Endothelial cell of umbilical vein (primary cell): ENCODE measurements around the gene POU6F2. TPM values are rescaled to one million over a fixed set of nuclear protein-coding genes. Genes with fewer than 3 reads are reported as not detected.

Source experiments
- BruUV-seq: library from RNA; stranded (reverse); fragments of 400-500 nt; replicated peaks from 2 replicates; lab custom pipeline; 2021; lab: Mats Ljungman, UMichigan
- CTCF ChIA-PET: fragments of 300-600, 350-600 bp; sonication (Branson Sonifier 250); formaldehyde crosslinking; loops from one replicate; lab custom pipeline; 2021; ENCODE audit warnings: antibody characterized with exemption, inconsistent platforms; lab: Charles Lee
- POLR2A ChIA-PET: fragments of 300-600, 350-600 bp; sonication (Branson Sonifier 250); formaldehyde crosslinking; loops from one replicate; lab custom pipeline; 2021; ENCODE audit warnings: antibody characterized with exemption, inconsistent platforms; lab: Charles Lee
- DNase-seq: peaks from one replicate; pipeline ENCODE4 v3.0.0-alpha.2; 2011; ENCODE audit warnings: low read depth, low spot score
- FAIRE-seq: peaks from 2 replicates; lab custom pipeline; 2011; peaks lifted over from hg19 to GRCh38; lab: Jason Lieb, UNC
- H2AFZ ChIP-seq: 2 replicates; pipeline ENCODE4 v1.6.0; 2012; ENCODE audit warnings: low read depth, low read length, control low read depth, inconsistent platforms
- H3K27ac ChIP-seq: 2 replicates; pipeline ENCODE4 v1.5.1; 2011; ENCODE audit warnings: low read depth, mild to moderate bottlenecking, control low read depth, low read length, moderate library complexity; ENCODE audit not compliant: insufficient read depth
- H3K27me3 ChIP-seq, 2 experiments: 2 replicates each; pipeline versions ENCODE4 v1.6.0 to v1.6.1; 2011; ENCODE audit warnings: low read length in 2 of 2, mixed read lengths in 1 of 2; ENCODE audit not compliant: control insufficient read depth in 2 of 2, insufficient read depth in 2 of 2
- H3K36me3 ChIP-seq, 2 experiments: 2 replicates in 1 of 2; 3 replicates in 1 of 2; pipeline ENCODE4 v1.5.1; 2011; ENCODE audit warnings: low read length in 2 of 2, mild to moderate bottlenecking in 1 of 2, moderate library complexity in 1 of 2; ENCODE audit not compliant: control insufficient read depth in 2 of 2, insufficient read depth in 2 of 2; ENCODE audit errors: extremely low read depth in 1 of 2
- H3K4me1 ChIP-seq: 3 replicates; pipeline ENCODE4 v1.5.1; 2011; ENCODE audit warnings: mild to moderate bottlenecking, low read length; ENCODE audit not compliant: control insufficient read depth, insufficient read depth; ENCODE audit errors: extremely low read depth
- H3K4me2 ChIP-seq: 2 replicates; pipeline ENCODE4 v1.6.1; 2011; ENCODE audit warnings: low read length, control low read depth, mixed read lengths; ENCODE audit not compliant: insufficient read depth
- H3K4me3 ChIP-seq, 3 experiments: fragments of 200-600 bp in 1 of 3; sonication (generic), shearing (Covaris generic) in 1 of 3; replicated peaks in 1 of 3; 2 replicates each; pipeline ENCODE4 v1.5.1; 2011 to 2016; ENCODE audit warnings: control low read depth in 3 of 3, low read length in 3 of 3, mild to moderate bottlenecking in 2 of 3, inconsistent platforms in 1 of 3, low read depth in 1 of 3, moderate library complexity in 1 of 3; ENCODE audit not compliant: insufficient read depth in 1 of 3
- H3K79me2 ChIP-seq: 2 replicates; pipeline ENCODE4 v1.6.0; 2012; ENCODE audit warnings: low read length, inconsistent platforms; ENCODE audit not compliant: control insufficient read depth, insufficient read depth
- H3K9ac ChIP-seq: replicated peaks from 2 replicates; pipeline ENCODE3; 2011; ENCODE audit warnings: low read length, control low read depth; ENCODE audit not compliant: insufficient read depth; ENCODE audit errors: extremely low read depth
- H3K9me1 ChIP-seq: replicated peaks from 3 replicates; pipeline ENCODE4 v1.6.0; 2011; ENCODE audit warnings: mild to moderate bottlenecking, low read length; ENCODE audit not compliant: control insufficient read depth, insufficient read depth; ENCODE audit errors: extremely low read depth
- H3K9me3 ChIP-seq: replicated peaks from 2 replicates; pipeline ENCODE4 v1.5.1; 2012; ENCODE audit warnings: low read length, inconsistent platforms; ENCODE audit not compliant: control insufficient read depth, insufficient read depth
- H4K20me1 ChIP-seq: replicated peaks from 2 replicates; pipeline ENCODE3; 2011; ENCODE audit warnings: mild to moderate bottlenecking, low read length; ENCODE audit not compliant: control insufficient read depth, insufficient read depth; ENCODE audit errors: extremely low read depth
- CTCF ChIP-seq, 2 donors: IDR thresholded peaks; 1 replicate in 1 of 2; 2 replicates in 1 of 2; pipeline ENCODE4 v1.5.1; 2011; ENCODE audit warnings: low read length in 2 of 2, mild to moderate bottlenecking in 2 of 2, moderate library complexity in 2 of 2, control low read depth in 1 of 2, inconsistent platforms in 1 of 2, low read depth in 1 of 2; ENCODE audit not compliant: insufficient read depth in 1 of 2; ENCODE audit errors: extremely low read depth in 1 of 2
- EZH2 ChIP-seq: IDR thresholded peaks from 2 replicates; pipeline ENCODE4 v1.6.1; 2012; ENCODE audit warnings: borderline replicate concordance, low read depth, mild to moderate bottlenecking, moderate library complexity, low read length, inconsistent platforms; ENCODE audit not compliant: severe bottlenecking
- FOS ChIP-seq: IDR thresholded peaks from 2 replicates; pipeline ENCODE4 v1.6.1; 2011; ENCODE audit warnings: mild to moderate bottlenecking, low read length, moderate library complexity, borderline replicate concordance; ENCODE audit not compliant: insufficient read depth
- GATA2 ChIP-seq: IDR thresholded peaks from 2 replicates; pipeline ENCODE4 v1.7.0; 2011; ENCODE audit warnings: low read depth, mild to moderate bottlenecking, moderate library complexity, mixed read lengths, low read length; ENCODE audit not compliant: insufficient read length, insufficient read depth
- JUN ChIP-seq: IDR thresholded peaks from 2 replicates; pipeline ENCODE4 v1.6.1; 2011; ENCODE audit warnings: borderline replicate concordance, low read depth; ENCODE audit not compliant: insufficient read length, insufficient read depth
- MYC ChIP-seq: IDR thresholded peaks from one replicate; pipeline ENCODE4 v1.6.1; 2011; ENCODE audit warnings: mild to moderate bottlenecking, low read depth, low read length
- POLR2A ChIP-seq: IDR thresholded peaks from 2 replicates; pipeline ENCODE4 v1.6.1; 2012; ENCODE audit warnings: low read depth, mild to moderate bottlenecking, control low read depth, low read length
- POLR2AphosphoS5 ChIP-seq: IDR thresholded peaks from 2 replicates; pipeline ENCODE4 v1.6.1; 2012; ENCODE audit warnings: low read depth, mild to moderate bottlenecking, control low read depth, low read length, moderate library complexity; ENCODE audit not compliant: insufficient read depth
- dilution Hi-C: fragments of 300-500 bp; cut with MboI; formaldehyde crosslinking; loops from one replicate; pipeline ENCODE4 v1.15.0; 2019; ENCODE audit warnings: low sequenced_read_pairs; ENCODE audit not compliant: extremely low pct_ligation_motif_present
- intact Hi-C: fragments of 100-400 bp; cut with micrococcal nuclease; formaldehyde crosslinking; loops from one replicate; pipeline ENCODE4 v1.10.0; 2022
- polyA plus RNA-seq, 4 experiments: library from polyadenylated mRNA; depleted of rRNA in 3 of 4; stranded (reverse) in 3 of 4; unstranded in 1 of 4; fragments of >200 nt; gene quantifications; 2 replicates each; pipeline versions ENCODE4 v1.2.1 to v1.2.3, GENCODE V29; 2011 to 2012; ENCODE audit warnings: missing spikeins in 1 of 4
- total RNA-seq: library from RNA; stranded (reverse); gene quantifications from 2 replicates; pipeline ENCODE4 v1.2.3, GENCODE V29; 2021
- TF ChIP-seq, protein P1 (sequence below): IDR thresholded peaks from 2 replicates; pipeline ENCODE4 v1.6.1; 2011; ENCODE audit not compliant: insufficient read depth, insufficient read length

Gene POU6F2
- total and polyA plus RNA-seq, 2 donors (not counting 3 experiments of a cell fraction or from before 2014, with no cell fraction given), result 0.29 TPM; not detected in 1

DNA sequence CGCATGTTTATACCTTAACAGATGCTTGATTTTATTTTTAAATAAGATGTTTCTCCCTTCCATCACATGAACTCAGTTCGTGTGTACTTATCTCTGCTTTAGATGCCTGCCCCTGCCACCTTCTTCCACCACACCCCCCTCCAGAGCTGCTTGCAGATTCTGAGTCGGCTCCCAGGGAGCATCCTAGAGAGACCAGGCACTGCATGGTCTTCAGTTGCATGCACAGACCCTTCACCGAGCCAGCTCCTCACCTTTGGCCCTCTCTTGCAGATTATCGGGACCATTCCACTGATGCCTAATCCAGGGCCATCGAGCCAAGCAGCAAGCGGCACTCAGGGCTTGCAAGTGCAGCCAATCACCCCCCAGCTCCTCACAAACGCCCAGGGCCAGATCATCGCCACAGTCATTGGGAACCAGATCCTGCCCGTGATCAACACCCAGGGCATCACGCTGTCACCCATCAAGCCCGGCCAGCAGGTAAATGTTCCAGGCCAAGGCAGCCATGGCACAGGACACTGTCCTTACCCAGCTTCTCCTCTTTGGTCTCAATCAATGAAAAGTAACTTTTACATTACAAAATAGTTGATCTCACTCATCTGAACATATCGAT is 455.2 kb downstream of the POU6F2 start:
- Histone ChIP-seq H3K4me3 (no peak overlapping the region), H3K79me2 (no peaks in the 10 kb centered on the region), H4K20me1 (no peaks in the 10 kb centered on the region), H3K4me1 (no peaks in the 10 kb centered on the region), H3K9me3 (no peaks in the 10 kb centered on the region), H3K27me3 (no peaks in the 10 kb centered on the region), H3K27ac (no peak overlapping the region), H3K9ac (no peak overlapping the region), H2AFZ (no peak overlapping the region), H3K9me1 (no peaks in the 10 kb centered on the region), H3K36me3 (no peaks in the 10 kb centered on the region), H3K4me2 (no peak overlapping the region)
- FAIRE-seq, result no peak
- no TSS peak for BruUV-seq
- DNase-seq, result no peak
- dilution Hi-C loops, result no loop called here
- TF ChIP-seq POLR2AphosphoS5 (no peak), MYC (no peak), CTCF (IDR thresholded peaks at IDR 0.05; ENCODE audit: extremely low read depth in 1 of 2, insufficient read depth in 1 of 2, low read depth in 1 of 2, low read length in 2 of 2) (no peak), GATA2 (no peak), FOS (no peak), JUN (no peak), POLR2A (no peak), EZH2 (no peak)
- TF ChIP-seq, protein P1, sequence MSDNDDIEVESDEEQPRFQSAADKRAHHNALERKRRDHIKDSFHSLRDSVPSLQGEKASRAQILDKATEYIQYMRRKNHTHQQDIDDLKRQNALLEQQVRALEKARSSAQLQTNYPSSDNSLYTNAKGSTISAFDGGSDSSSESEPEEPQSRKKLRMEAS, result no peak
- ChIA-PET CTCF (interaction anchor here (2.0 kb wide), 1 partner anchor 21 kb away, joined by 5 read pairs; no protein-coding TSS in a partner anchor), POLR2A (no interaction called here)
- intact Hi-C loops, result no loop called here
